ENCODE data around the gene OSGIN1.

OSGIN1 gene

DNA sequence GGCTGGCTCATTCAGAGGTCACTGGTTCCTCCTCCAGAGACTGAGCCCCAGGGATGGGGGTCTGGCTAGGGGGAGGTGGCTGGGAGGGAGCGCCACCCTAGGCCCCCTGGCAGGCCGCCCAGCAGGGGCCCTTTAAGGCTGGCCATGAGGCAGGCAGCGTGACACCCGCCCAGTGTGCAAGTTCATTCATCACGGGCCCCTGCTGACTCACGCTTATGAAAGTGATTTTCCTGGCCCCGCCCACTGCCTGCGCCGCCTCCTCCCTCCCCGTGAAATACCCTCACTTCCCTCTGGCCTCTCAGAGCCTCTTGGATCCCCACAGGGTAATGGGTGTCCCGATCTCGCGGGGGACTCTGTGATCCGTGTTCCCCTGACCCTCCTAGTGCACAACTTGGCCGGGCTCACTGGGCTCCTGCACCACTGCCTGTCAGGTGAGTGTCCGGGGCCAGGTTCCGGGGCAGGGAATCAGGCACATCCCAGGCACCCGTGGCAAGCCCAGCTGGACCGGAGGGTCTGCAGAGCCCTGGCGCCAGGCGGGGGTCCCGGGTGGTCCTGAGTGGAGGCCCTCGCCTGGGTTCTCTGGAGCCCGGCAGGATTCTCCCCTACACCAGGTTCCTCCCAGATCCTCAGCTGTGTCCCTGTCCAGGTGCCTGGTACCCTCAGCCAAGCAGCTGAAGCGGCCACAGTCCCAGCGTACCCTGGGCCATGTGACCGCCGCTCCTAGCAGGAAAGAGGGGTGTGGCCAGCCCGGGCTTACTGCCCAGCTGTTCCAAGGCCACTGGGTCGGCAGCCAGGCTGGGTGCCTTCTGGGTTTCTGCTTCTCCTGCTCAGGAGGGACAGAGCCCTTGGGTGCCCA, at the start of gene OSGIN1:
Gene OSGIN1, plus strand, starts transcription at position 301 of the 856 bp plus-strand sequence. CDS start 4,432 bp downstream, outside the sequence.
- H3K4me3 ChIP-seq (ENCODE audit: low read length), result peak within 1 kb of the TSS; percentile 60
- peak; percentile 95 for DNase-seq (ENCODE audit: low read depth)
- TF ChIP-seq CTCF (IDR thresholded peaks at IDR 0.05; ENCODE audit: insufficient read depth, low read depth, low read length, missing control alignments), result no peak

DNA sequence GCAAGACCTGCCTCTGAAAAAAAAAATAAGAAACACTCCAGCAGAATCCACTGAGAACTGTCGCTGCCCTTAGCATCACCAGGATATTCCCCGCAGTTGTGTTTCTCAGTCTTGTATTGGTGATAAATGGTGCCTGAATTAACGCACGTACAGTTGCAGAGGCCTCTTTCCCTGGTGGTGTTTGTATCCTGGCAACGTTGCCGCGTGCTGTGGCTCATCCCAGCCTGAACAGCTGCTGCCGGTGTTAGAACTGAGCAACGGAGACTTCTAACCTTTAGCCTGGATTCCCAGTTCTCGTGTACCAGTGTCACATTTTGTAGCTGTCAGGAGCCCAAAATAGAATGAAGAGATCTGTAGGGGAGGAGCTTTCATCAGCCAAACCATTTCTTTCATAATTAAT, 49.3 kb upstream of the OSGIN1 start:
- no peak for DNase-seq (ENCODE audit: low read depth)
- TF ChIP-seq CTCF (IDR thresholded peaks at IDR 0.05; ENCODE audit: insufficient read depth, low read depth, low read length, missing control alignments), result no peak
- H3K4me3 ChIP-seq (ENCODE audit: low read length), result no peak overlapping the region

- TF ChIP-seq CTCF (IDR thresholded peaks at IDR 0.05; ENCODE audit: insufficient read depth, low read depth, low read length, missing control alignments), result no peak
- no peak for DNase-seq (ENCODE audit: low read depth)
- no peak overlapping the region for H3K4me3 ChIP-seq (ENCODE audit: low read length)
These were observed 46.4 kb upstream of the OSGIN1 start for GRCh38 chr16:83906683-83907082.

DNA sequence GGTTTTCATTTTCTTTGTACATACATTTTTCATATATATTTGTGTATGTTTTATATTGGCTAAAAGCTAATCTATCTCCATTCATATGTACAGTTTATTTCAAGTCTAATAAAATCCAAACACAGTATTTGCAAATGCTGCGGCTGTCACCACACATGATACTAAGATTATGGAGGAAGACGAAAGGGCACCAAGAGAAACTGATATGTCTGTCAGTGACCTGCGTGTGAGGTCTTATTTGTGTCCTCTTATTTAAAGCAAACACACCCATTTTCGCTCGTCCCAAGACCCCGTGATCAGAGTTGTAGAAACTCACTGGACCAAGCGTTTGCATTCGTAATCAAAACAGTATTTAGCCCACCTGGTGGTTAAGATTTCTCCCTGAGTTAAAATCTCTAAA, 45.9 kb upstream of the OSGIN1 start:
- H3K4me3 ChIP-seq (ENCODE audit: low read length), result no peak overlapping the region
- no peak for DNase-seq (ENCODE audit: low read depth)
- no peak for TF ChIP-seq CTCF (IDR thresholded peaks at IDR 0.05; ENCODE audit: insufficient read depth, low read depth, low read length, missing control alignments)

DNA sequence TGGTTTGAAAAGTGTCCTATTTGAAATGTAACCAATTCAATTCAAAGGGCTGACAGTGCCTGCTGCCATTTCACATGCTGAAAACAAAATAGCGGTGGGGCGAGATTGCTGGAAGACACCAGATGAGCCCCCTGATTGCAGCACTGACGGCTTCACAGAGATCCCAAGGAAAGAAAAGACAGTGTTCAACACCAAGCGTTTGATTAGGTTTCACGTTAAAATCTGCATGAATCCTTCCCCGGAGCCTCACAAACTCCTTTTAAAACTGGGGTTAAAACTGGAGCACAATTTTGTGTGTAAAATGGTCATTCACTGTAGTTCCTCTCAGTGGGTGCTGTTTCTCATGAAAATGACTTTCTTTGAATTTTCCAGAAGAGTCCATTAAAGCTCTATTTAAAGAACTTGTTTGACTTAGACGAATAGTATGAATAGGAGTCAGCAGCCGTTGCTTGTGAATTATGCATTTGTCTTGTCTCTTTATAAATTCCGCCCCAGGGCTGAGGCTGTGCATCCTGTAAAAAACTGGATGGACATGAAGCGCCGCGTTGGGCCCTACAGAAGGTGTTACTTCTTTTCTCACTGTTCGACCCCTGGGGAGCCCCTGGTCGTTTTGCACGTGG, 45.3 kb upstream of the OSGIN1 start:
- TF ChIP-seq CTCF (IDR thresholded peaks at IDR 0.05; ENCODE audit: insufficient read depth, low read depth, low read length, missing control alignments), result no peak
- H3K4me3 ChIP-seq (ENCODE audit: low read length), result no peak overlapping the region
- no peak for DNase-seq (ENCODE audit: low read depth)

DNA sequence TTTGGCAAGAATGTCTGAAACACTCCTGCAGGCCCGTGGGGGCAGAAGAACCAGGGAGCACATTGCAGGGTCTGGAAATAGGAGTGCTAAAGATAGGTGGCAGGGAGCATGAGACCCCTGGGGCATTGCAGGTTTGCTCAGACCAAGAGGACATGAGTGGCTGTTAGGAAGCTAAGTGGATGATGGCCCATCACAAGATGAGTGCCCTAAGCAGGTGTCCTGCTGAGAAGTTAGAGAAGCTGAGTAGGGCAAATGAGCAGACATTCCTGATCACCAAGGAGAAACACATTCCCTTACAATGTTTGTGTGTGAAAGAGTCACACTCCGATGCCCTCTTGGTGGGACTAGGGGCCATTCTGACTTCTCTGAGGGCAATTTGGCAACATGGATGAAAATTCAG, 44.2 kb upstream of the OSGIN1 start:
- no peak for TF ChIP-seq CTCF (IDR thresholded peaks at IDR 0.05; ENCODE audit: insufficient read depth, low read depth, low read length, missing control alignments)
- DNase-seq (ENCODE audit: low read depth), result no peak
- no peak overlapping the region for H3K4me3 ChIP-seq (ENCODE audit: low read length)
